Gastroesophageal sphincter (tissue), 3 donors: ENCODE data around the gene ADAMTSL3.
A peak's percentile ranks its signal among the peaks of the same experiment; 100 is the strongest.

ENCODE experiments used
- CTCF ChIP-seq, 4 experiments: fragments of 200-600 bp in 2 of 4; fragments of 450-650 bp in 2 of 4; sonication (generic) in 1 of 4; IDR thresholded peaks; one replicate each; pipeline ENCODE4 v1.5.1; 2017 to 2019; ENCODE audit warnings: antibody characterized with exemption in 4 of 4, mild to moderate bottlenecking in 2 of 4, moderate library complexity in 2 of 4
- POLR2A ChIP-seq, 2 donors: fragments of 450-650 bp; IDR thresholded peaks; one replicate each; pipeline ENCODE4 v1.6.1; 2017; ENCODE audit warnings: antibody characterized with exemption in 2 of 2, mild to moderate bottlenecking in 2 of 2, moderate library complexity in 1 of 2
- POLR2AphosphoS5 ChIP-seq: sonication (generic); formaldehyde crosslinking; IDR thresholded peaks from one replicate; pipeline ENCODE4 v1.6.1; 2017; ENCODE audit warnings: antibody characterized with exemption

- TF ChIP-seq POLR2A (IDR thresholded peaks at IDR 0.05), result no peak
- no peak for TF ChIP-seq CTCF (IDR thresholded peaks at IDR 0.05)
- peak; percentile 48 for TF ChIP-seq POLR2AphosphoS5
These were observed 276.7 kb downstream of the ADAMTSL3 start for GRCh38 chr15:83930392-83931212.
